ENCODE results near the gene MAP3K6. TPM values are rescaled to one million over a fixed set of nuclear protein-coding genes. Genes with fewer than 3 reads are reported as not detected.

The MAP3K6 gene
- total RNA-seq, 1 experiment from 2014 or later, result 4.2 TPM

GRCh38 chr1:27377760-27378495 is 11.2 kb upstream of the MAP3K6 start:
- no peak for DNase-seq (ENCODE audit: low spot score)

GRCh38 chr1:27374362-27375086 is 7.8 kb upstream of the MAP3K6 start, which contains the start of gene FCN3:
Gene FCN3, minus strand, starts transcription at chr1:27374824. Its CDS starts 6 bp downstream, at chr1:27374818.
- DNase-seq (ENCODE audit: low spot score), result no peak

GRCh38 chr1:27372808-27373690 is 6.3 kb upstream of the MAP3K6 start:
- DNase-seq (ENCODE audit: low spot score), result no peak

GRCh38 chr1:27372022-27372807 is 5.5 kb upstream of the MAP3K6 start:
- no peak for DNase-seq (ENCODE audit: low spot score)

GRCh38 chr1:27368869-27369582 is 2.3 kb upstream of the MAP3K6 start:
- no peak for DNase-seq (ENCODE audit: low spot score)

GRCh38 chr1:27367160-27367650 is 444 bp upstream of the MAP3K6 start:
- DNase-seq (ENCODE audit: low spot score), result no peak

GRCh38 chr1:27366113-27366410 is 699 bp downstream of the MAP3K6 start:
- DNase-seq (ENCODE audit: low spot score), result peak; percentile 65

- DNase-seq (ENCODE audit: low spot score), result peak; percentile 77
These were observed 1.2 kb downstream of the MAP3K6 start for GRCh38 chr1:27365372-27366112.

GRCh38 chr1:27364696-27365371 is 1.9 kb downstream of the MAP3K6 start:
- no peak for DNase-seq (ENCODE audit: low spot score)

- DNase-seq (ENCODE audit: low spot score), result no peak
These were observed 2.7 kb downstream of the MAP3K6 start for GRCh38 chr1:27363766-27364695.

GRCh38 chr1:27361553-27361952 is 5.2 kb downstream of the MAP3K6 start:
- DNase-seq (ENCODE audit: low spot score), result no peak

GRCh38 chr1:27361044-27361402 is 5.7 kb downstream of the MAP3K6 start:
- DNase-seq (ENCODE audit: low spot score), result no peak

- DNase-seq (ENCODE audit: low spot score), result no peak
These were observed 6.4 kb downstream of the MAP3K6 start for GRCh38 chr1:27360159-27361043.

- no peak for DNase-seq (ENCODE audit: low spot score)
These were observed 7.0 kb downstream of the MAP3K6 start for GRCh38 chr1:27359822-27360158.

GRCh38 chr1:27358928-27359313 is 7.8 kb downstream of the MAP3K6 start:
- DNase-seq (ENCODE audit: low spot score), result no peak

GRCh38 chr1:27358038-27358927 is 8.5 kb downstream of the MAP3K6 start:
- DNase-seq (ENCODE audit: low spot score), result no peak
